OCI-LY3 (cell line): ENCODE results near the gene ZC3H14.

ENCODE experiments used
- CTCF ChIP-seq: fragments of 200-600, 300-600 bp; sonication (generic); IDR thresholded peaks from 2 replicates; pipeline ENCODE4 v1.5.1; 2014; ENCODE audit warnings: antibody characterized with exemption, low read length, low read depth
- EZH2phosphoT487 ChIP-seq: fragments of 200-600 bp; shearing (Covaris generic); IDR thresholded peaks from 2 replicates; pipeline ENCODE4 v1.6.1; 2018; ENCODE audit warnings: antibody characterized with exemption, mixed run types, low read depth

GRCh38 chr14:88639221-88639620, 76.4 kb downstream of the ZC3H14 start:
- TF ChIP-seq CTCF (no peak), EZH2phosphoT487 (no peak)
